T-helper 2 cell treated with Interferon-gamma antibody and Interleukin-4, amounts not matched to agents 5 μg/mL and 100 μg/mL, for 36 hours (primary cell): Measurements from ENCODE around the gene REM1.
A peak's percentile ranks its signal among the peaks of the same experiment; 100 is the strongest.
"Not testable (repeated sequence)": the region's sequence is repeated elsewhere in the genome, so short reads cannot be mapped to it uniquely, and the experiment has no call there.

Source experiments
- DNase-seq: peaks from one replicate; pipeline ENCODE4 v3.0.0; 2021; ENCODE audit warnings: low spot score
- H3K27ac Mint-ChIP-seq: one replicate; pipeline ENCODE4 v1.8.0; 2021; ENCODE audit warnings: mild to moderate bottlenecking, mixed read lengths
- H3K27me3 Mint-ChIP-seq: one replicate; pipeline ENCODE4 v1.8.0; 2021; ENCODE audit warnings: low read depth, mixed read lengths
- H3K36me3 Mint-ChIP-seq: one replicate; pipeline ENCODE4 v1.8.0; 2021; ENCODE audit warnings: low read depth, mixed read lengths
- H3K4me1 Mint-ChIP-seq: one replicate; pipeline ENCODE4 v1.8.0; 2021; ENCODE audit warnings: low read depth, mixed read lengths
- H3K4me3 Mint-ChIP-seq: one replicate; pipeline ENCODE4 v1.8.0; 2022; ENCODE audit warnings: mild to moderate bottlenecking, moderate library complexity, mixed read lengths
- H3K9me3 Mint-ChIP-seq: one replicate; pipeline ENCODE4 v1.8.0; 2021; ENCODE audit warnings: mixed read lengths

The REM1 gene

DNA sequence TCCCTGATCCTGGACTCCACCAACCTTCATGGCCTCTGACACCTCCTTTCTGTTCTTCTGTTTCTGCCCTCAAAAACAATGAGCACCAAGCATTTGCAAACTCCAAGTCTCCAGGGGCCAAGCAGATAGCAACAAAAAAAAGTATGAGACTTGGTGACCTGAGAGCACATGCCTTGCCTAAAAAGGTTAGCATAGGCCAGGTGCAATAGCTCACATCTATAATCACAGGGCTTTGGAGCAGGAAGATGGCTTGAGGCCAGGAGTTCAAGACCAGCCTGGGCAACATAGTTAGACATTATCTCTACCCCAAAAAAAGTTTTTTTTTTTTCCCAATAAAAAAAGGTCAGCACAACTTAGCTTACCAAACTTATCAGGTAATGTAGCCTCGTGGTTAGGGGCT is 25.4 kb downstream of the REM1 start:
- Mint-ChIP-seq H3K4me3 (no peak overlapping the region), H3K36me3 (no peaks in the 10 kb centered on the region), H3K9me3 (no peaks in the 10 kb centered on the region), H3K4me1 (no peaks in the 10 kb centered on the region), H3K27me3 (peaks cover 9% of the 10 kb centered on the region), H3K27ac (no peak overlapping the region)
- no peak for DNase-seq

DNA sequence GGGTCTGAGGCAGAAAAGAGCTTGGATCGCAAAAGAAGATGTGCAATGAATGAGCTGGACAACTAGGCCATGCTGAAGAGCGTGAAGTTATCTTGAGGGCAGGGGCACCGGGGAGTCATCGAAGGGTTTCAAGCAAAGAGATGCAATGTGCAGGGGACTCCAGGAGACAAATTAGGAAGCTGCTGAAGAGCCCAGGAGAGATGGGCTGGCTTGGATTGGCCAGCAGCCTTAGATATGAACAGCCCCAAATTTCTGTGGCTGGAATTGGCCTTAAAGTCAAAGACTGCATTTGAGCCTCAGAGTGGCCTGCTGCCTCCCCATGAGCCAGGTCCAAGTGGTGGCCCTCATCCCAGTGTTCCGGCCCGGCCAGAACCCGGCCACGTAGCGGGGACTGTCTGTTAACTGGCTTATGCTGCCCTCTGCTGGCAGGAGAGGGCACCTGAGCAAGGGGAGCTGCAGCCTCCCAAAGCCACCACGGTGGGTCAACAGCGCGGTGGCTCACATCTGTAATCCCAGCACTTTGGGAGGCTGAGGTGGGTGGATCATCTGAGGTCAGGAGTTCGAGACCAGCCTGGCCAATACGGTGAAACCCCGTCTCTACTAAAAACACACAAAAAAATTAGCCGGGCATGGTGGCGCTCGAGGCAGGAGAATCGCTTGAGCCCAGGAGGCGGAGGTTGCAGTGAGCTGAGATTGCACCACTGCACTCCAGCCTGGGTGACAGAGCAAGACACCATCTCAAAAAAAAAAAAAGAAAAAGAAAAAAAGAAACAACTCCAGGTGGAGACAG is 28.0 kb downstream of the REM1 start:
- H3K27me3 Mint-ChIP-seq, H3K4me3 Mint-ChIP-seq, H3K36me3 Mint-ChIP-seq, H3K4me1 Mint-ChIP-seq, H3K9me3 Mint-ChIP-seq, H3K27ac Mint-ChIP-seq: not testable (repeated sequence)
- peak; percentile 63 for DNase-seq

DNA sequence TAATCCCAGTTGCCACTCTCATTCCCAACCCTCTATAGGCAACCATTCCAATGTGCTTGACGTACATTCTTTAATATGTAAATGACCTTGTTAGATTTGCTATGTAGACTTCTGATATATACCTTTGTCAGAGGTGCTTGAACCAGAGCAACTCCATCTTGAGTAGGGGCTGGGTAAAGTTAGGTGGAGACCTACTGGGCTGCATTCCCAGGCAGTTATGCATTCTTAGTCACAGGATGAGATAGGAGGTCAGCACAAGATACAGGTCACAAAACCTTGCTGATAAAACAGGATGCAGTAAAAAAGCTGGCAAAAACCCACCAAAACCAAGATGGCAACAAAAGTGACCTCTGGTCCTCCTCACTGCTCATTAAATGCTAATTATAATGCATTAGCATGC is 30.8 kb downstream of the REM1 start:
- no peak overlapping the region for H3K4me3 Mint-ChIP-seq
- no peaks in the 10 kb centered on the region for H3K36me3 Mint-ChIP-seq
- H3K27ac Mint-ChIP-seq = no peak overlapping the region
- no peak for DNase-seq
- H3K4me1 Mint-ChIP-seq = no peaks in the 10 kb centered on the region
- no peaks in the 10 kb centered on the region for H3K9me3 Mint-ChIP-seq
- peaks cover 6% of the 10 kb centered on the region for H3K27me3 Mint-ChIP-seq

DNA sequence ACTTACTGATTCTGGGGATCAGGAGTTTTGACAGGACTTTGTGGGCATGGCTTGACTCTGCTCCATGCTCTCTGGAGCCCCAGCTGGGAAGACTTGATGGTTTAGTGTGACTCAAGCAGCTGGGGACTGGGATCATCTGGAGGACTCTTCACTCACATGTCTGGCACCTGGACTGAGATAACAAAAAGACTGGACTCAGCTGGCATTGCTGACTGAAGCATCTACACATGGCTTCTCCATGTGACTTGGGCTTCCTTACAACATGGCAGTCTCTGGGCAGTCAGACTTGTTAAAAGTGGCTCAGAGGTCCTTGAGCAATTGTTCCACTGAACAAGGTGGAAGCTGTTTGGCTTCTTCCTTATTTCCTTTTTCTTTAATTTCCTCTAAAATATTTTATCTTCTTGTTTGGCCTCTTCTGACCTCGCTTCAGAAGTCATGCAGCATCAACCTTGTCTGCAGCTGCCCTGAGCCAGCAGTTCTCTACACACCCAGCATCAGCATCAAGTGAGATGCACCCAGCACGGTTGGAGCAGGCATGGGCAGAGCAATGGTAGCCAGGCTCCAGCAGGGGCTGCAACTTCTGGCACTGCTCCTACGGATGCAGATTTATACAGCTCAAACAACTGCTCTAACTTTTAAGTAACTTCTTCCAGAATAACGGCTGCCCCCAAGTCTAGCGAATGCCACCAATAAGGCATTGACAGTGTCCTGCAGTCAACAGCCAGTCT is 33.6 kb downstream of the REM1 start:
- H3K36me3 Mint-ChIP-seq = no peaks in the 10 kb centered on the region
- DNase-seq = no peak
- no peaks in the 10 kb centered on the region for H3K9me3 Mint-ChIP-seq
- H3K27me3 Mint-ChIP-seq = peaks cover 3% of the 10 kb centered on the region
- no peak overlapping the region for H3K27ac Mint-ChIP-seq
- H3K4me3 Mint-ChIP-seq = no peak overlapping the region
- H3K4me1 Mint-ChIP-seq = no peaks in the 10 kb centered on the region

DNA sequence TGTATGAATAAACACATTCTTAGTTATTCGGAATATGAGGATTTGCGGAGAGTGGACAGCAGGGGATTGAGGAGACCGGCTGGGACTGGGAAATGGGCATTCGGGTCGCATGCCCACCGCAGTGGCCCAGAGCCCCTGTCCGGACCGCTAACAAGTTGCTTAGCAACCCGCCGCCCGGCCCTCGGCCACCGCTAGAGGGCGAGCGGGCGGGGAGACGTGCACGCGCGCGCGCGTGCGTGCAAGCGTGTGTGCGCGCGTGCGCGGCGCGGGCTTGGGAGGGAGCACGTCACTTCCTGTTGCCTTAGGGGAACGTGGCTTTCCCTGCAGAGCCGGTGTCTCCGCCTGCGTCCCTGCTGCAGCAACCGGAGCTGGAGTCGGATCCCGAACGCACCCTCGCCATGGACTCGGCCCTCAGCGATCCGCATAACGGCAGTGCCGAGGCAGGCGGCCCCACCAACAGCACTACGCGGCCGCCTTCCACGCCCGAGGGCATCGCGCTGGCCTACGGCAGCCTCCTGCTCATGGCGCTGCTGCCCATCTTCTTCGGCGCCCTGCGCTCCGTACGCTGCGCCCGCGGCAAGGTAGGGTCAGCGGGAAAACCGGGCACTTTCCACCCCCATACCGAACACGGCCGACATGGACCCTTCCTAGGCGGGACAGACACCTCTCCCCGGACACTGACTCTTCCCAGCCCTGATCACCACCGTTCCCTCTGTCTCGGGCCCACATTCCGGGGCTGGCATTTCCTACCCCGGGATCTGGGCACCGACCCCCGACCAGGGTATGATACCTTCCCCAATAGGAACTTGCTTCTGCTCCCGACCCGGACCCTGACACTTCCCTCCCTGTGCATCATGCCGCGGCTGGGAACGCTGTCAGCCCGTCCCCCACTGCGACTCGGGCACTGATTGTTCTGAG is 39.3 kb downstream of the REM1 start, which contains the start of gene HM13:
TSS of gene HM13 (plus strand) at position 289 of the 918 bp plus-strand sequence. CDS start at position 399, 110 bp downstream.
- Mint-ChIP-seq H3K4me1 (peaks cover 8% of the 10 kb centered on the region), H3K4me3 (peak within 1 kb of the TSS; percentile 73), H3K27ac (peak within 1 kb of the TSS; percentile 77)

DNA sequence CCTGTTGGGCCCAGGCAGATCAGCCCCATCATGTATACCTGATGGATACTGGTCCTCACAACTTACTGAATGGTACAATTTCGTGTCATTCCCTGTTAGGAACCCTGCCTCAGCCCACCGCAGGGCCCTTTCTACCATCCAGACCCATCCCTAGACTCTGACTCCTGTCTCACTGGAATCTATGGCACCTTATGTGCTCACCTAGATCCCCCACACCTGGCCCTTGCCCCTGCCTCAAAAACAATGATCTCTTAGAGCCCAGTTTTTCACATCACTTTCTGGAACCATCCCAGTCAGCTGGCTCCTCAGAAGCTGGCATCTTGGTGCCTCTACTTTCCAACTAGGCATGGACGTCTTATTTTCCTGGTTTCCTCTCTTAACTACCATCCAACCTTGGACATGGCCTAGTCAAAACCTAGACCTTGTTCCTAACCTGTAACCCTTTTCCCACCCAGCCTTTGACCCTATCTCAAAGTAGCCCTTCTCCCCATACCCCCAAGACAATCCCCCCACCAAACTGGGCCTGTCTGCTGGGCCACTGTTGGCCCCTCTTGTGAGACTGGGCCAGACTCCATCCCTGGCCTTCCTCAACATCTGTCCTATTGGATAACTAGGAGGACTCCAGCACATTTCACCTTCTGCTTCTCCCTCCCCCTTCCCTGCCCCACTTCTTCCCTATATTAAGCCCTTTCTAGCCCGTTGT is 40.1 kb downstream of the REM1 start:
- no peak overlapping the region for H3K4me3 Mint-ChIP-seq
- DNase-seq = no peak
- H3K27ac Mint-ChIP-seq = no peak overlapping the region
- H3K27me3 Mint-ChIP-seq = no peaks in the 10 kb centered on the region
- H3K36me3 Mint-ChIP-seq = peaks cover 5% of the 10 kb centered on the region
- peaks cover 10% of the 10 kb centered on the region for H3K4me1 Mint-ChIP-seq
- H3K9me3 Mint-ChIP-seq = no peaks in the 10 kb centered on the region

More for the DNA sequence above, 39.3 kb downstream of the REM1 start, which contains the start of gene HM13:
- no peaks in the 10 kb centered on the region for H3K27me3 Mint-ChIP-seq
- peak; percentile 88 for DNase-seq
- peaks cover 4% of the 10 kb centered on the region for H3K36me3 Mint-ChIP-seq
- H3K9me3 Mint-ChIP-seq = no peaks in the 10 kb centered on the region

- DNase-seq = peak; percentile 9
- no peaks in the 10 kb centered on the region for H3K9me3 Mint-ChIP-seq
- H3K4me1 Mint-ChIP-seq = peaks cover 14% of the 10 kb centered on the region
- H3K27ac Mint-ChIP-seq = no peak overlapping the region
- H3K27me3 Mint-ChIP-seq = no peaks in the 10 kb centered on the region
- H3K4me3 Mint-ChIP-seq = no peak overlapping the region
- peaks cover 8% of the 10 kb centered on the region for H3K36me3 Mint-ChIP-seq
These were observed 40.7 kb downstream of the REM1 start for GRCh38 chr20:31515775-31516107.

- Mint-ChIP-seq H3K27ac (no peak overlapping the region), H3K27me3 (no peaks in the 10 kb centered on the region)
These were observed 41.1 kb downstream of the REM1 start for GRCh38 chr20:31516166-31516565.

GRCh38 chr20:31516651-31517050 is 41.6 kb downstream of the REM1 start:
- no peak overlapping the region for H3K4me3 Mint-ChIP-seq
- no peaks in the 10 kb centered on the region for H3K9me3 Mint-ChIP-seq
- no peak for DNase-seq
- H3K4me1 Mint-ChIP-seq = peaks cover 14% of the 10 kb centered on the region
- H3K27me3 Mint-ChIP-seq = no peaks in the 10 kb centered on the region
- H3K36me3 Mint-ChIP-seq = peaks cover 8% of the 10 kb centered on the region
- no peak overlapping the region for H3K27ac Mint-ChIP-seq

More at GRCh38 chr20:31516166-31516565, 41.1 kb downstream of the REM1 start:
- Mint-ChIP-seq H3K4me1 (peaks cover 14% of the 10 kb centered on the region), H3K36me3 (peaks cover 8% of the 10 kb centered on the region), H3K4me3 (no peak overlapping the region), H3K9me3 (no peaks in the 10 kb centered on the region)
- DNase-seq = no peak

DNA sequence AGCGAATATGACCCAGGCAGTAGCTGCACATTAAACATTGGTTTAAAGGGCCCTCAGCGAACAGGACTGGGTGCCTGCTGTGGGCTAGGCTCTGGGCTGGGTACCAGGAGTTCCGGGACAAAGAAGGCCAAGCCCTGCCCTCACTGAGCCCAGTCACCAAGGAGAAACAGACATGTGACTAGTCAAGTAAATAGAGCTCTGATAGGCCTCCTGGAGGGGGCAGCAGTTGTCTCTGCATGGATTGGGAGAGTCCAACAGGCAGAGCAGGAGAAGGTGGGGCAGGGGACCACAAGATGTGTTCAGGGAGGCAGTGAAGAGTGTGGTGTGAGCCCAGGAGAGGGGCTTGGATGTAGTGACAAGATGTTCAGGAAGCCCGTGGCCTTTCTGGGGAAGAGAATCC is 42.3 kb downstream of the REM1 start:
- H3K4me1 Mint-ChIP-seq = peaks cover 17% of the 10 kb centered on the region
- H3K36me3 Mint-ChIP-seq = peaks cover 11% of the 10 kb centered on the region
- no peak overlapping the region for H3K27ac Mint-ChIP-seq
- no peak for DNase-seq
- H3K4me3 Mint-ChIP-seq = no peak overlapping the region
- no peaks in the 10 kb centered on the region for H3K27me3 Mint-ChIP-seq
- H3K9me3 Mint-ChIP-seq = no peaks in the 10 kb centered on the region

DNA sequence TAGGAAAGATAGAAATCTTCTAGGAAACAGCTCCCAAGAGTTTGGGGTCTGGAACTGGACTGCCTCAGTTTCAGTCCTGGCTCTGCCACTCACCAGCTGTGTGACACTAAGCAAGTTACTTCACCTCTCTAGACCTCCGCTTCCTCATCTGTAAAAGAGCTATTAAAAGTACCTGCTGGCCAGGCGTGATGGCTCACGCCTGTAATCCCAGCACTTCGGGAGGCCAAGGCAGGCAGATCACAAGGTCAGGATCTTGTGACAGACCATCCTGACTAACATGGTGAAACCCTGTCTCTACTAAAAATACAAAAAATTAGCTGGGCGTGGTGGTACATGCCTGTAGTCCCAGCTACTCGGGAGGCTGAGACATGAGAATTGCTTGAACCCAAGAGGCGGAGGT is 46.2 kb downstream of the REM1 start:
- Mint-ChIP-seq H3K36me3 (peaks cover 22% of the 10 kb centered on the region), H3K4me1 (peaks cover 13% of the 10 kb centered on the region)
- H3K27ac Mint-ChIP-seq, H3K9me3 Mint-ChIP-seq, DNase-seq, H3K4me3 Mint-ChIP-seq, H3K27me3 Mint-ChIP-seq: not testable (repeated sequence)

- Mint-ChIP-seq H3K27me3 (no peaks in the 10 kb centered on the region), H3K9me3 (no peaks in the 10 kb centered on the region), H3K27ac (peak overlapping the region; percentile 41), H3K4me1 (peaks cover 17% of the 10 kb centered on the region), H3K4me3 (no peak overlapping the region), H3K36me3 (peaks cover 32% of the 10 kb centered on the region)
- no peak for DNase-seq
These were observed 47.6 kb downstream of the REM1 start for GRCh38 chr20:31522731-31523130.
